Gastroesophageal sphincter (tissue), 3 donors: ENCODE data around the gene NAB1.

ENCODE experiments used
- EP300 ChIP-seq: sonication (generic); formaldehyde crosslinking; IDR thresholded peaks from one replicate; pipeline ENCODE4 v1.6.1; 2017; ENCODE audit warnings: antibody characterized with exemption, mild to moderate bottlenecking
- POLR2A ChIP-seq, 2 donors: fragments of 450-650 bp; IDR thresholded peaks; one replicate each; pipeline ENCODE4 v1.6.1; 2017; ENCODE audit warnings: antibody characterized with exemption in 2 of 2, mild to moderate bottlenecking in 2 of 2, moderate library complexity in 1 of 2
- POLR2AphosphoS5 ChIP-seq: sonication (generic); formaldehyde crosslinking; IDR thresholded peaks from one replicate; pipeline ENCODE4 v1.6.1; 2017; ENCODE audit warnings: antibody characterized with exemption
- TF ChIP-seq, protein P1 (sequence below), 4 experiments: fragments of 200-600 bp in 2 of 4; fragments of 450-650 bp in 2 of 4; sonication (generic) in 1 of 4; IDR thresholded peaks; one replicate each; pipeline ENCODE4 v1.5.1; 2017 to 2019; ENCODE audit warnings: antibody characterized with exemption in 4 of 4, mild to moderate bottlenecking in 2 of 4, moderate library complexity in 2 of 4

DNA sequence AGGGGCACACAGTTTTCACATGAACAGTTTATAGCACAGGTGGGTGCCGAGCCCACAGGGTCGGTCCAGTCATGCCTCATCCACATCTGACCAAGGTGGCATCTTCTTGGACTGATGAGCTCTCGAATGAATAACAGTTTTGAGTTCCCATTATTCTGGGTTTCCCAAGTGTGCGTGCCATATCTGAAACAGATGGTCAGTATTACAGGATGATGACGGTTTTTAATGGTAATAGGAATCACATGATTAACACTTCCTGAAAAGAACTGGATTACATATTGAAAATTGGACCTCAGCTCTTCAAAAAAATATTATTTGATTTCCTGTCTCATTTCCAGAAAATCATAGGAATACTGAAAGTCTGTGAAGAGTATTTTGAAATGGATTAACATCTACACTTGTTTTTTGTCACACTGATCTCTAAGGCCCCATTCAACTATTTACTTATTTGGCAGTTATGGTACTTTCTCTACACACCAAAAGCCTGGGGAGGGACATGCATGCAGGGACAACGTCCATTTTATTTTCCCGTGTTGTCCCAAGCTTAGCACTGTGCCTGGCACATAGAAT is 22.2 kb upstream of the NAB1 start:
- TF ChIP-seq, protein P1, sequence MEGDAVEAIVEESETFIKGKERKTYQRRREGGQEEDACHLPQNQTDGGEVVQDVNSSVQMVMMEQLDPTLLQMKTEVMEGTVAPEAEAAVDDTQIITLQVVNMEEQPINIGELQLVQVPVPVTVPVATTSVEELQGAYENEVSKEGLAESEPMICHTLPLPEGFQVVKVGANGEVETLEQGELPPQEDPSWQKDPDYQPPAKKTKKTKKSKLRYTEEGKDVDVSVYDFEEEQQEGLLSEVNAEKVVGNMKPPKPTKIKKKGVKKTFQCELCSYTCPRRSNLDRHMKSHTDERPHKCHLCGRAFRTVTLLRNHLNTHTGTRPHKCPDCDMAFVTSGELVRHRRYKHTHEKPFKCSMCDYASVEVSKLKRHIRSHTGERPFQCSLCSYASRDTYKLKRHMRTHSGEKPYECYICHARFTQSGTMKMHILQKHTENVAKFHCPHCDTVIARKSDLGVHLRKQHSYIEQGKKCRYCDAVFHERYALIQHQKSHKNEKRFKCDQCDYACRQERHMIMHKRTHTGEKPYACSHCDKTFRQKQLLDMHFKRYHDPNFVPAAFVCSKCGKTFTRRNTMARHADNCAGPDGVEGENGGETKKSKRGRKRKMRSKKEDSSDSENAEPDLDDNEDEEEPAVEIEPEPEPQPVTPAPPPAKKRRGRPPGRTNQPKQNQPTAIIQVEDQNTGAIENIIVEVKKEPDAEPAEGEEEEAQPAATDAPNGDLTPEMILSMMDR (IDR thresholded peaks at IDR 0.05): no peak
- no peak for TF ChIP-seq EP300
- TF ChIP-seq POLR2A (IDR thresholded peaks at IDR 0.05): no peak
- TF ChIP-seq POLR2AphosphoS5: no peak
